ENCODE measurements around the gene CPO.

CPO gene

DNA sequence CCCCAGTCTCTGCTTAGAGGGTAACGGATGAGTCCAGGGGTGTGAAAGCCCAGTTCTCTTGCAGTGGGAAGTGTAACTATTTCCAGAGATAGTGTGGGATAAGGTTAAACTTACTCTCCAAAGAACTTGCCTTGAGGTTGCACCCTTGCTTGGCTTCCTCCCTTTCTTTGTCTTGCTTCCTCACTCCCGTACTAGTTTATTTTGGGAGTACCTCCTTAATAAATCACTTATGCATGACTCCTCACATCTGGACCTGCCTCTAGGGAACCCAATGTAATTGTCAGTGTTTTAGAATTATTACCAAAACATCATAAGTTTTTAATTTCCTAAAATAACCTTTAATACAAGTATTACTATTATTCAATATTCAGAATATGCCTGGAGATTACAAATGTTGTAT lies 35.2 kb downstream of the CPO start:
- no peak for DNase-seq (ENCODE audit: low spot score)

DNA sequence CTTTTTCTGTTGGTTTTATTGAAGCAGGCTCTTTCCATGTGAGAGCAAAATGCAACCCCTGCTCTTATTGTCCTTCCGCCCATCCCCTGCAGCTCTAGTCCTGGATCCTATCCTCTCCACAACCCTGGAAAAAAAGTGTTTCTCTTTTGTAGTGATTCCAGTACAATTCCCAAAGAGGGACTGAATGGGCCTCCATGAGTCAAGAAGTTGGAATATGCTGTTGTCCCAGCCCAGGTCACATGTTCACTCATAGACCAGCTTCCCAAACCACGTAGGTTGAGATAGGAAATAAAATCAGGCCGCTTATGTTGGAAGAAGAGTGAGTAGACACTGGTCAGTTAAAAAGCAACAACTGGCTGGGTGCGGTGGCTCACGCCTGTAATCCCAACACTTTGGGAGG lies 39.4 kb downstream of the CPO start:
- no peak for DNase-seq (ENCODE audit: low spot score)

DNA sequence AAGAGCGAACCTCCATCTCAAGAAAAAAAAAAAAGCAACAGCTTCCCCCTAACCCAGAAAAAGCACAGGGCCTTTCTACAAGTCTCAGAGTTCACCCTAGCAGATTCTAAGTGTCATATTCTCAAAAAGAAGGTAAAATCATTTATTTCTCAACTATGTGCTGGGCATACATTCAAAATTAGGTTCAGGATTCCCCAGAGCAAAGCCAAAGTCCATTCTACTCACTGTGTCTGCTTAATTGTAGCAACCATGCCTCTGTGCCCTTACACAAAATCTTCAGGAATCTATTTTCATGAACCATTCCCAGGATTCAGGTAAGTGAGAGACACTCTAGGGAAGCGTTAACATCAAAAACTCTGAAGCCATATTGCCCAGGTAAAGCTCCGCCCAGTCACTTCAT lies 40.0 kb downstream of the CPO start:
- no peak for DNase-seq (ENCODE audit: low spot score)

DNA sequence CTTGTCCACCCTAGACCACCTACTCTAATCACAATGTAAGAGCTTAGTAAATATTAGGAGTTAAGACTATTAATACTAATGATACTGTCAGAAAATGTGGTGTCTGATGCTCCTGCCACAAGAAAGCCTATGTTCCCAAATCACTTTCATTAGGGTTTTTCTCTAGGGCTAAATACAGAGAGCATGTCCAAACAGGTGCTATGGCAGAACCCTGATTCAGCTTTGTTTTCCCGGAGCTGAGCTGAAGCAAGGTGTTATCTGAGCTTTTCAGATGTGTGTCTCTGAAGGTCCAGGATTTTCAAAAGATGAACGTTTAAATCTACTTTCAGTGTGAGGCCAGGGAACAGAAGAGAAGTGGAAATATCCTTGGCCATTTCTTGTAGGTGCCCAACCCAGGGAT lies 40.6 kb downstream of the CPO start:
- DNase-seq (ENCODE audit: low spot score), result no peak

DNA sequence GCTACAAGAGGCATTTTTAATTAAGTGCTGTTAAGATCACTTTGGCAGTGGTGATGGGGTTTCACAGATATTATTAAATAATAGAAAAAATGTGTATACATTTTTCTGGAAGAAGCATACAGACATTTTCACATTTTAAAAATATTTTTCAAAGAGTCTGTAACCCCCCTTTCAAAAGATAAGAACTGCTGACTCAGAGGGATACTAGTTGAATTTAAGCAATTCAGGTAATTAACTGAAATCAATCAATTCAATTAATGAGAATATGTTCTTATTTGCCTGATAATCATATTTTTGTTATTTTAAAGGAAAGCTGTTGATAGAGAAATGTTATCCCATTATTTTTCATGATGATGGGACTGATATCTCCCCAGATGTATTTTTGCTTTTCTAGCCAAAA lies 41.1 kb downstream of the CPO start:
- no peak for DNase-seq (ENCODE audit: low spot score)

DNA sequence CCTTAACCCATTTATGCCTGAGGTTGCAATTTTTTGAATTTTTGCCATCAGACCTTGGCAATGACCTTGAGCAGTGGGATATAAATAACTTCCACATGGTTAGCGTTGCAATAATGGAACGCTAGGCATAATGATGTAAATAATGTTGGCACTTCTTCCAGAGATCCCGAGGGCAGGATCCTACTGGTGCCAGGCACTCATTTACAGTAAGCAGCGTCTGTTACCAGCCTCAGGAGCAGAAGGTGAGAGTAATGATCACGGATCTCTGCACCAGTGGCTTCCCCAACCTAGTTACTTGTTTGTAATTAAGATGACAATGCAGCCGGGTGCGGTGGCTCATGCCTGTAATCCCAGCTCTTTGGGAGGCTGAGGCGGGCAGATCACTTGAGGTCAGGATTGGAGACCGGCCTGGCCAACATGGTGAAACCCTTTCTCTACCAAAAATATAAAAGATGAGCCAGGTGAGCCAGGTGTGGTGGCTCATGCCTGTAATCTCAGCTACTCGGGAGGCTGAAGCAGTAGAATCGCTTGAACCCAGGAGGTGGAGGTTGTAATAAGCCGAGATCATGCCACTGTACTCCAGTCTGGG lies 41.9 kb downstream of the CPO start:
- no peak for DNase-seq (ENCODE audit: low spot score)

DNA sequence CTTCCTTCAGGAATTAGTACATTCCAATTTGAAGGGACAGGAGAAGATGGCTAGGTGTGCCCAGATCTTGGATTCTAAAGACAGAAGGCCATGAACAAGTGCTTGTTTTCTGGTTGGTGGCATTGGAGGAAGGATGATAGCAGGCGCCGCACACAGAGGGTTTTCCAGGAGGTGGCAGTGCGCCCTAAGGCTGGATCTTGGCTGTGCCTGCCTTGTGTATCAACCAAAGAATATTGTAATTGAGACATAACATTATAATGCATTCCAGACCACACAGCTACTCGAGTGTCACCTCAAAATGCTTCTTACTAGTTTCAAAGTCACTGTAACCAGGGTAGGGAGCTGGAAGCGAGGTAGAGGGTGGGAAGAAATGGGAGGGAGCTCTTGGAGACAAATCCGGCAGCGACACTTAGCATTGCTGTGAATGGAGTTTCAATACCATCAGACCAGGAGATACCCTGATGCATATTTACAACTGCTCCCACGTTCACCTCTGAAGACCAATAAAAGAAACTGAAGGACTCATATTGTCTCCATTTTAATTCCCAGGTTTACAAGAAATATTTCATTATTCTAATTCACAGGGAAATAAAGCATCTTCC lies 42.5 kb downstream of the CPO start:
- peak; percentile 62 for DNase-seq (ENCODE audit: low spot score)

DNA sequence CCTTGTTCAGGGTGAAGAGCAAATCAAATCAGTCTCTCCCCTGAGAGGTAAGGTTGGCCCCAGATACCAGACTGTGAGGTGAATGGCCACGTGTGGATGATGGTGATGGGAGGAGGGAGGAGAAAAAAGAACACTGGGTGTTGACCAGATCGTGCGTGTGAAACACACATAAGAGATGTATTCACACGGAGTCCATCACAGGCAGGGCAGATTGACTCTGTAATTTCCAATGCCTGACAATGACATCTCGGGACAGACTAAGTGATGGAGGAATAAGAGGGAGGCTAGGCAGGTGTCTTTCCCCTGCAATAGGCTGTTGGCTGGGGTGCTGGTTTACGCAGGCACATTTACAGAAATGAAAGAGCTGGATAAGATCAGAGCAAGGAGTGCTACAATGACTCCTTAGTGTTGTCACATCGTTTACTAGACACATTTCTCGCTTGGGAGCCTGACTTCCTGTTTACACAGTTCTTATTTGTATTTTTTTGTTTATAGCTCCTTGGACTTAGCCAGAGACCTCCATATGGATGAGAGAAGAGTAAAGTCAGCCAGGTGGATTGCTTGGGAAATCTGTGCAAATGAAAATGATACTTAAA lies 43.1 kb downstream of the CPO start:
- DNase-seq (ENCODE audit: low spot score), result no peak

DNA sequence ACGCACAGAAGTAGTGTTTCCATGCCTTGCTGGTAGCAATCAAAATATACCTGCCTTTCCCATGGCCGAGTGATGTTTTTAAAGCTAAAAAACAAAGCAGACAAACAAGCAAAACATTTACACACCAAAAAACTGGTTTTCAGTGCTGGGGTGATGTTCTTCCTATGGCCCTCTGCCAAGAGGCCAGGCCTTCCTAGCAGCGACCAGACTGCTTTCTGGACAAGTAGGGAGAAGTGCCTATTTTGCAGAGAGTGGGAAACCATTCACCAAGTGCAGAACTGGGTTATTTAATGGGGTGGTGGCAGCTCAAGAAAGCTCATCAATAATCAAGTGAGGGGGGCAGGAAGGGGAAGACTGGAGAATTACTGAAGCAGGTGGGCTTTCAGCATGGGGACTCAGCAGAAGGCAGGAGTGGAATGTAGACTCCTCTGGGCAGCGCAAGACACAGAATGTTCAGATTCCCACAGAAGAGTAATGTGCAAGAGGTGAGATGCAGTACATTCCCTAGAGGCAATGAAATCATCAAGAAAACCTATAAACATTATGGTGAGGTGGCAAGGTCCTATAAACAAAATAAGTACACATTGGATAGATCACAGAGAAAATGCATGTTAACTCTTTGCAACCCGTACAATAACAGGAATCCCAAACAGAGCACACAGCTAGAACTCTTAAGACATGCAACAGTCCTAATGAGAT lies 44.0 kb downstream of the CPO start:
- DNase-seq (ENCODE audit: low spot score), result no peak

DNA sequence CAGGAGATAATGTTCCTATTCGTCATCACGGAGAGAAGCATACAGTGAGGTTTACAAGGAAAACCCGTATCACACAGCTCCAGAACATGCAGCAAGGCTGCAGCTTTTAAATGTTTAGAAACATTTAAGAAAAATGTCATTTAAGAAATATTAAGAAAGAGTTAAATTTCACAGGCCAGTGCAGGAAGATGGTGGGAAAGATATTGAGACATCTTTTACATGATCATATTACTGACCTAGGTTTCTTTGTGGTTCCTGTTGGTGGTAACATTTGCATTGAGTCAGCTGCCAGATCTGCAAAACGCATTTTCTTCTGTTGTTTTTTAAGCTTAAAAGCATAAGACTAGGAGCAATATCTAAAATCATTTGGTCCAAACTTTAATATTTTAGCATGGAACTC lies 44.9 kb downstream of the CPO start:
- no peak for DNase-seq (ENCODE audit: low spot score)

DNA sequence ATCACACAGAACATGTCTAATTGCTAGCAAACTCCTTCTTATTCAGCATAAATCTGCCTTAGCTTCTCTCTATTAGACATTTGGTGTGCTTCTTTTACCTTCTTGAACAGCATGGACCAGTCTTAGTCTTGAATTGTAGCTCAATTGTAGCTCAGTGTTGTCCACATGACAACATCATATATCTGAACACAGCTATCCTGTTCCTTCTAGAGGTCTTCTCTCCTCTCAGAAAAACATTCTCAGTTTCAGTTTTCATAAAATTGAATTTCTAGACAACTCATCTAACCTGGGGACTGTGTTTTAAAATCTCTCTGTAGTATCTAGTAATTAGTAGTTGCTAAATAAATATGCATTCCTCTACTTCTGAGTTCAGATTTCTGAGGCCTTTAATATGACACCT lies 47.6 kb downstream of the CPO start:
- DNase-seq (ENCODE audit: low spot score), result no peak

DNA sequence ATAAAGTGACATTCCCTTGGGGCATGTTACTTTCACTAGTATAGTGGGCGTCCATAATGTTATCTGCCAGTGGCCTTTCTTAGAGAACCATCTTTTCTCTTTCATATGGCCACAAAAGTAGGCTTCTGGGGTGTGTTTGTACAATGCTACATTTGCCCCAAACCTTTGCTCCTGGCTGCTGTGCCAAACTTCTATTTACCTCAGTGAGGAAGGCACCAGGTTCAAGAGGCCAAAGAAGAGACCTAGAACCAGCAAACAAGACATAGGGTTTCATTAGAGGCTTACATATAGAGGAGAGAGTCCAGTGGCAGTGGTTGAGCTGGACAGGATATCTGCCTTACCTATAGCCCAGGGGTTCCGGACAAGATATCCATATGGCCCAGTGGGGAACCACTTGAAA lies 48.5 kb downstream of the CPO start:
- DNase-seq (ENCODE audit: low spot score), result no peak

DNA sequence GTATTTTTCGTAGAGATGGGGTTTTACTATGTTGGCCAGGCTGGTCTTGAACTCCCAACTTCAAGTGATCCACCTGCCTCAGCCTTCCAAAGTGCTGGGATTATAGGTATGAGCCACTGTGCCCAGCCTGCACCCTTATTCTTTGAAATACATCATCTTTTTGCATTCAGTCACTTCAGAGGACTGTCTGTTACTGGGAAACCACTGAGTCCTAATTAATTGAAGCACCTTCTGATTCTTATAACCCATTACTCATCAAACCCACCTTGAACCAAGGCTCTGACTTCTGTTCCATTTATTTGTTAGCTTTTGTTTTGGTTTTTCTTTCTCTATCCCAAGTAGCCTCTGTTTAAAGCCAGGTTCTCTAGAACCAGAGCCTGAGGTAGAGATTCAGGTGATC lies 49.6 kb downstream of the CPO start:
- DNase-seq (ENCODE audit: low spot score), result no peak

DNA sequence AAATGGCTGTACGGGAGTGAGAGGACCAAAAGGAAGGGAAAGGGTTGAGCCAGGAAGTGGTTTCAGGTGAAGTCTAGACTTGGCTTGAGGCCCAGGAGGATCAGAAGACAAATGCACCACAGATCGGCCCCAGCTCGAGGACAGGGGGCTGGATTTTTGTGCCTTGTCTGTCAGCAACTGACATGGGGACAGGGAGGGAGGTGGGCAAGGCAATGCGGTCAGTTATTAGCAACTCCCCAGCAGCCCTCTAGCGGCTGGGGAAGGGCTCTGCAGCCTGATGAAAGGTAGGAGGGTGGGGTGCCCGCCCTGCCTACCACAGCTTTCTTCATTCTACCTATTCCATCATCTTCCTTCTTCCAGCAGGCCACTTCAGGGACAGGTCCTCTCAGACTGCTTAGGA lies 50.0 kb downstream of the CPO start:
- DNase-seq (ENCODE audit: low spot score), result no peak

DNA sequence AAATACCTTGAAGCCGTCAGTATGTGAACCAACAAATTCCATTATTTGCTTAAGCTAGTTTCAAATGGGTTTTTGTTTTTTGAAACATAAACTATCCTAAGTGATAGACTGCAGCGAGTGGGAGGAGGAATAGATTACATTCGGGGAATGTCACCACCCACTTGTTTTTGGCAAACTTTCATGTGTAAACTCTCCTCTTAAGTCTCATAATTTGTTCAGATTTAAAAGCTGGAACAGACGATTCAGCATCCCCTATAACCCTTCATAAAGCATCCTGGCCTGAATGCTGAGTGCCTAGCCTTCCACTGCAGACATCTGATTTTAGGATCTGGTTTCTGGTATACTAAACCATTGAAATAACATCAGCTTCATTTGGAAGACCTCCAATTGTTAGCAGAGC lies 51.0 kb downstream of the CPO start:
- no peak for DNase-seq (ENCODE audit: low spot score)

DNA sequence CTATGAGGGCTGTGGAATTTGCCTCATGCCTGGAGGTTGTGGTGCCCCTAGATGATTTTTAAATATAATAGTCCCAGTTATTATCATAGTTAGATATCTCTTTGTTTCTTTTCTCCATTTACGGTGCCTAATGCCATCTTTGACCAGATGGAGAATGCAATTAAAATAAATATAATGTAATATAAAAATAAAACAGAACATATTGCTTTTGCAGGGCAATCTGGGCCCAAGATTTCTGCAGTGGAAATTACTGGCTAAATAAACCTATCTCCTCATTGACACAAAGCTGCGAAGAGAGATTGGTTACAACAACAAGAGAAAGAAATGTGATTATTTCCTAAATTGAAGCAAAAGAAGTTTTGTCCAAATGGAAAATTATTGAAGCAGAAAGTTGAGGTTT lies 51.8 kb downstream of the CPO start:
- no peak for DNase-seq (ENCODE audit: low spot score)

DNA sequence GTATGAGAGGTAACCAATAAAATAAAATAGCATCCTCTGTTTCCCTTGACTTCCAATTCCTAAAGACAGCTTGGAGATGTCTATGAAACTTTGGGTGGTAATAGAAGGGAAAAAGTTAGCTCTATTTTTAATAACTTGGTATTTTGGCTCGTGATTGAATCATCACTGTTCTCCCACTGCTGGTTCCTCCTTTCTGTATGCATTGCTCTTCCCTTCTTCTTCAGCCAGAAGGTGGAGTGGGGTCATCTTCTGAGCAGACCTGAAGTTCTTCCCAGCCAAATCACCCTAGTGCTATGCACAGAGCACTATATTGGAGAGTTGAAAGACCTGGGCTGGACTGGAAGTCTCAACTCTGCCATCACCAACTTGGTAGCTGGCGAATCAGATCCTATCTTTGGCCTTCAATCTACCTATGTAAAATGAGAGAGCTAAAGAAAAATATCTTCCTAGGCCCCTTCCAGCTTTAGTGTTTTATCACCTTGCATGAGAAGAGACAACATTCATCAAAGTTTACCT lies 54.1 kb downstream of the CPO start:
- DNase-seq (ENCODE audit: low spot score), result no peak

DNA sequence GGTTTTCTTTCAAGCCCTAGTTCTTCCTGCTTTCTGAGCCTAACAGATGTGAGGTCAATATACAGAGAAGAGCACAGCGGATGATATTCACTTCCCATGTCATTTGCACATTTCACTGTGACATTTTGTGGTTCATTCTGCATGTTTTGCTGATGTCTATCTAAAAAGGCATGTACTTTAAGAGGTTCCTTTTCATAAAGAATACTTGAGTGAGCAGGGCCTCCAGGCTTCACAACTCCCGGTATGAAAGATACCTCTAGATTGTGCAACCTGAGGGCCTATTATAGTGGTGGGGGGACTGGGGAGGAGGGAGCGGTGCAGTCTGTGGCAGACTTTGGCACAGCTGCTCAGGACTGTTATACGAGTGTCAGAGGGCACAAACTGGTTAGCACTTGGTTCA lies 54.6 kb downstream of the CPO start:
- no peak for DNase-seq (ENCODE audit: low spot score)

DNA sequence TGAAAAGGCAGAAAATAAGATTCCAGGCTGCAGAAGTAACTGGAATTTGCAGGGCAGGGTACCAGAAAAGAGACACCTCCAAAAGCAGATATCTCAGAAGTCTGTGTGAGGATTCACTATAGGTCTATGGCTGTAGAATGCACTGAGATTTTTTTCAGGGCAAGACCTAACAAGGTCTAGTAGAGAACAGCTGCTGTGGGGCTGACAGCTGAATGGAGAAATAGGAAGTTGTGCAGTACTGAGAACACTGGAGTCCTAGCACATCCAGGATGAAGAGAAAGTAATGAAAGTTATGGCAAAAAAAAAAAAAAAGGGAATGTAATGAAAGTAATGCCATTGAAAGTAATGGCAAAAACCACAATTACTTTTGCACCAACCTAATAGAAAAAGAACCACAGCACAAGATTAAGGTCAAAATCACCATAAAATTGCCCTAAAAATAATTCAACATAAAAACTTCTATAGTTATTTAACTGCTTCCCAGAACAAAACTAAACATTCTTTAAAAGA lies 57.3 kb downstream of the CPO start:
- DNase-seq (ENCODE audit: low spot score), result no peak

DNA sequence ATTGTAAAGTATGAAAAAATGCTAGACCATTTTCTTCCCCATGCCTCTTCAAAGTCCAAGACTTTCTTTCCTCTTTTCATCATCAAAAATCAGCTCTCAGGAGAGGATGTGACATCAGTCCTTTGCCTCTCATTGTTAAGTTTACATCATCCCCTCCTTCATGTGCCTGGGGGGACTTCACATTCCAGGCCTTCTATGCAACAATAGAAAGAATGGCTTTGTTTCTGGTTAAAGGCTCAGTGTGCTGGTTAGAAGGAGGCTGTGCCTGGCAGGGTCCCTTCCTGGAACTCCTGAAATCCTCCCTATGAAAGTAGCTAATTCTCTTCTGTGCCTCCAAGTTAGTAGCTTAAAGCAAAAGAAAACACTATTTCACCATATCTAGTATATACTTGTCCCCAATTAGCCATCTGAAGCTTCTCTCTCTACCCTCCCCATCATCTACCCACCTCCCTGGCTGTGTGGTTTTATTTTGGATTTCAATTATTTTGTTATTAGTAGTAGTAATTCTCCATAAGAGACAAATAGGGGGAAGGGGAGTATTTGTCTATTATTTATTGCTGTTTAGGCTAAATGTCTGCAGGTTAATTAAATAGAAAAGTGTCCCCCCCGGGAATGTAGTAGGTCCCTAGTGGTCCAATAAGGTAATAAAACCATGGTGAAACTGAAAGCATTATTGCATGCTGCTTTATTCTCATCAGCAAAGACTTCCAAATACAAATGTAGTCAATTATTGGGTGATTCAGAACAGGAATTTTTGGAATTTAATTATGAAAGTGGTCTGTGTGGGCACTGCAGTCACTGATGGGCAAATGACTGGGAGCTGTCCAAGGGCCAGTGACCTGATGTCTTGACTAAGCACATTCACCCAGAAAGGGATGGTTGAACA lies 69.0 kb downstream of the CPO start:
- DNase-seq (ENCODE audit: low spot score), result no peak

DNA sequence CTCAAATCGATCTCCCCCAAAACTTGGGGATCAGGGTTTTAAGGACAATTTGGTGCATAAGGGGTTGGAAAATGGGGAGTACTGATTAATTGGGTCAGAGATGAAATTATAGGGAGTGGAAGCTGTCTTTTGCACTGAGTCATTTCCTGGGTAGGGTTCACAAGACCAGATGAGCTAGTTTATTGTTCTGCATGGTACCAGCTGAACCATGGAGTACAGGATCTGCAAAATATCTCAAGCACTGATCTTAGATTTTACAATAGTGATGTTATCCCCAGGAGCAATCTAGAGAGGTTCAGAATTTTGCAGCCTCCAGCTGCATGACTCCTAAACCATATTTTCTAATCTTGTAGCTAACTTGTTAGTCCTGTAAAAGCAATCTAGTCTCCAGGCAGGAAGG lies 73.1 kb downstream of the CPO start:
- DNase-seq (ENCODE audit: low spot score), result no peak

DNA sequence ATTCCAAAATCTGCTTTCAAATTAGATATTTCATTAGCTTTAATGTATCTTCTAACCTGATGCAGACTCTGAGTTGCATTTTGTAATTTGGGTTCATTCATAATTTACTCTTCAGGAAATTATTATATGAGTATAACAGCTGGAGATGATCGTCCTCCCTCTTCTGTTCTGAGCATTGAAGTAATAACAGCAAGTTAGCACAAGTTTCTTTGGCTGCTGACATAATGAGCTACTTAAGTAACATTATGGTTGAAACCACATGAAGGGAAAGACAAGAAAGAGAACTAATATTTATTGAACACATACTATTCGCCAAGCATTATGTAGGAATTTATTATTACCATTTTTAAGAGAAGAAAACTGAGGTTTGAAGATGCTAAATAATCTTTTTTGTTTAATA lies 75.1 kb downstream of the CPO start:
- no peak for DNase-seq (ENCODE audit: low spot score)

Data from COLO829 (cell line).